Lower leg skin (tissue), 4 donors: ENCODE data around the gene TMEM235. TPM values are rescaled to one million over a fixed set of nuclear protein-coding genes. Genes with fewer than 3 reads are reported as not detected.

Source experiments
- DNase-seq, 2 donors: peaks; one replicate each; pipeline ENCODE4 v3.0.0-alpha.2; 2019; ENCODE audit warnings: low spot score in 2 of 2
- H3K4me3 ChIP-seq: fragments of 200-600 bp; sonication (generic); 2 replicates; pipeline ENCODE4 v1.5.1; 2017; ENCODE audit warnings: mild to moderate bottlenecking, low read depth; ENCODE audit not compliant: poor library complexity, severe bottlenecking
- CTCF ChIP-seq, 3 donors: fragments of 450-650 bp; IDR thresholded peaks; one replicate each; pipeline ENCODE4 v1.5.1; 2016; ENCODE audit warnings: antibody characterized with exemption in 3 of 3, mild to moderate bottlenecking in 3 of 3, moderate library complexity in 2 of 3
- POLR2A ChIP-seq, 2 donors: fragments of 450-650 bp; IDR thresholded peaks; one replicate each; pipeline ENCODE4 v1.6.1; 2016 to 2017; ENCODE audit warnings: antibody characterized with exemption in 2 of 2, mild to moderate bottlenecking in 1 of 2, moderate library complexity in 1 of 2
- WGBS, 2 donors: methylation state at CpG; one replicate each; pipeline ENCODE4 v1.1.5; 2018; 5-methylcytosine and 5-hydroxymethylcytosine counted together
- intact Hi-C: fragments of 100-400 bp; cut with DNase I; formaldehyde crosslinking; loops from one replicate; pipeline ENCODE4 v1.15.0; 2023; ENCODE audit warnings: low total_unique reads
- total RNA-seq, 4 donors: library from RNA; depleted of rRNA; stranded (reverse); fragments of >200 nt; gene quantifications; one replicate each; pipeline ENCODE4 v1.1.0, GENCODE V29; 2016

The TMEM235 gene
- total RNA-seq, 4 donors from 2014 or later = not detected

DNA sequence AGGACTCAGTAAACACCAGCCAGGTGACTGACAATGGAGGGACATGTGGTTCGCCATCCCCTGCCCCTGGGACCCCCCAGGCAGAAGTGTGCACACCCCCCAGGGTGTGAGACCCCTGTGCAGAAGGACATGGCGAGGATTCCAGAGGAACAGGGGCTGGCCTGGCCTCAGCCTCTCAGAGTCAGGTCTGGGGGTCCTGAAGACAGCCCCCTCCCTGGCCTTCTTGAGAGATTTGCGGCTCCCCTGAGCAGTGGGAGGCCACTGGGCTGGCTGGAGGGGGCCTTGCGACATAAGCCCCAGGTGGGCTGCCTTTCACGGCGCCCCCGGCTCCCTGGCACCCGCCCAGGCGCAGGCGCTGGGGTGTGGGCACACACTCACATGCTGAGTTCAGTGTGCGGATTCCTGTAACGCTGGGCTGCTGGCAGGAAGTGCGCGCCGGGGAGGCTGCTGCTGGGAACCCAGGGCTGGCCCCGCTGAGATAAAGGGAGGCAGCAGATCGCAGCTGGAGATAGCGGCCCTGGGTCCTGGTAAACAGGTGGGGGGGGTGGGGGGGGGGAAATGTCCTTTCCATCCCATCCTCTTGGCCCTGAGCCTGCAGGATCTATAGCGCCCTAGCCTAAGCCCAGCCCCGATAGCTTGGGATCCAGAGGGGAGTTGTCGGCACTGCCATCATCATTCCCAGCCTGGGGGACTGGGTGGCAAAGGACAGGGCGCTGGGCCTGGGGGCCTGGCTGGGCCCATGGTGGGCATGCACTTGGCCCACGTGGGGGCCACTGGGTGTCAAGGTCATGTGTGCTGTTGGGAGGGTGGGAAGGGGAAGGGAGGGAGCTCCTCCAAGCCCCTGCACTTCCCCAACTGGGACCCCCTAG is 27.1 kb downstream of the TMEM235 start:
- 13 to 59% methylated on average over 8 to 18 of the region's 23 CpGs for WGBS, 2 donors
- no peak for TF ChIP-seq CTCF (IDR thresholded peaks at IDR 0.05)
- TF ChIP-seq POLR2A (IDR thresholded peaks at IDR 0.05) = no peak
- intact Hi-C loops = no loop called here
- peak in 1 of 2 donors; percentile 93 for DNase-seq
- no peak overlapping the region for H3K4me3 ChIP-seq

DNA sequence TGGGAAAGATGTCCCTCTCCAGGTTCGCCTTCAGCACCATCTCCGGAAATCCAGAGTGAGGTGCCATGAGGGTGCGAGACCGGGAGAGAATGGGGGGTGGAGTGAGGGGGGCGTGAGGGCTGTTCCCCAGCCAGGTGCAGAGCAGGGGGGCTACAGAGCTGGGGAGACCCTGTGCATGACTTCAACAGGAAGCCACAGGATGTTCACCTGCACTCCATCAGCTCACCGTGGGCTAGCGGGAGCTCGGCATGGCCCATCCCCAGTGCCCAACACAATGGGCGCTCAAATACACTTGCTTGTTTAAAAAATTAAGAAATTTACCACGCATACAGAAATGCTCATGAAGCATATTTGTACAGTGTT is 27.7 kb downstream of the TMEM235 start:
- TF ChIP-seq POLR2A (IDR thresholded peaks at IDR 0.05) = no peak
- no peak for TF ChIP-seq CTCF (IDR thresholded peaks at IDR 0.05)
- intact Hi-C loops = no loop called here
- no peak for DNase-seq
- WGBS, 2 donors = 68 to 76% methylated on average over 10 of the region's 10 CpGs
- no peak overlapping the region for H3K4me3 ChIP-seq

GRCh38 chr17:78263063-78263735 is 31.8 kb downstream of the TMEM235 start:
- intact Hi-C loops = no loop called here
- WGBS, 2 donors = 70 to 83% methylated on average over 8 to 20 of the region's 23 CpGs

DNA sequence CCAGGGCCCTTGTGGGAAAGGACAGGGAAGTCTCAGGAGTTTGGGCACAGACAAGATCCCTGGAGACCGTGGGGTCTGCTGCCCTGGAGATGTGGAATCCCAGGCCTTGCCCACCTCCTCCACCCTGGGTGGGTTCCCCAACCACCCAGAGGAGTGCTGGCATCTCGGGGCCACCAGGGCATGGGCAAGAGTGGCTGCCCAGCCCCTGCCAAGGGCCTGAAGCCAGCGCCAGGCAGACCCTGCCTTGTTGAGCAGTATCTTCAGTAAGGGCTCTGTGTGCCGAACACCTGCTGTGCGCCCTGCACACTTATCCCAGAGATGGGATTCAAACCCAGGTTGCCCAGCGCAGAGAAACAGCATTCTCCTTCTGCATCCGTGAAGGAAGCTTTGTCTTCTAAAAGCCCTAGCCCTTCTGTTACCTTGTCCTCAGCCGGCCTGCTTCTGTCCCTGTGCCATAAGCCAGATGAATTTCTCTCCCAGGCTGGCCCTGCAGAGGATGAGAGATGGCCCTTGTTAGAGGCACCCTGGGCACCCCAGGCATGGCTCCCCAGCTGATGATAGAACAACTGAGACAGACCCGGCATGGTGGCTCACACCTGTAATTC is 32.4 kb downstream of the TMEM235 start:
- intact Hi-C loops = no loop called here
- TF ChIP-seq CTCF (IDR thresholded peaks at IDR 0.05) = no peak
- no peak for TF ChIP-seq POLR2A (IDR thresholded peaks at IDR 0.05)
- 83 to 95% methylated on average over 7 to 8 of the region's 9 CpGs for WGBS, 2 donors

More at GRCh38 chr17:78263063-78263735, 31.8 kb downstream of the TMEM235 start:
- TF ChIP-seq POLR2A (IDR thresholded peaks at IDR 0.05) (no peak), CTCF (IDR thresholded peaks at IDR 0.05) (no peak)
- DNase-seq = peak in 1 of 2 donors; percentile 86
- H3K4me3 ChIP-seq = no peak overlapping the region

GRCh38 chr17:78264590-78264989 is 33.2 kb downstream of the TMEM235 start:
- TF ChIP-seq CTCF (IDR thresholded peaks at IDR 0.05) = no peak
- no peak overlapping the region for H3K4me3 ChIP-seq
- 76 to 78% methylated on average over 5 of the region's 5 CpGs for WGBS, 2 donors
- DNase-seq = no peak
- intact Hi-C loops = no loop called here

More for the DNA sequence above, 32.4 kb downstream of the TMEM235 start:
- DNase-seq = no peak
- H3K4me3 ChIP-seq = no peak overlapping the region
